CD4-positive, alpha-beta T cell treated with Interleukin-4 for 1 hour (primary cell): ENCODE results near the gene NDST1.
"Not testable (repeated sequence)": the region's sequence is repeated elsewhere in the genome, so short reads cannot be mapped to it uniquely, and the experiment has no call there.

ENCODE experiments used
- DNase-seq, 2 donors: peaks; one replicate each; pipeline ENCODE4 v3.0.0-alpha.2; 2020 to 2022

The NDST1 gene

GRCh38 chr5:150507474-150508276, at the start of gene NDST1:
Gene NDST1, plus strand, starts transcription at chr5:150508131. Its CDS starts 13,124 bp downstream, at chr5:150521255.
- DNase-seq, result no peak

DNA sequence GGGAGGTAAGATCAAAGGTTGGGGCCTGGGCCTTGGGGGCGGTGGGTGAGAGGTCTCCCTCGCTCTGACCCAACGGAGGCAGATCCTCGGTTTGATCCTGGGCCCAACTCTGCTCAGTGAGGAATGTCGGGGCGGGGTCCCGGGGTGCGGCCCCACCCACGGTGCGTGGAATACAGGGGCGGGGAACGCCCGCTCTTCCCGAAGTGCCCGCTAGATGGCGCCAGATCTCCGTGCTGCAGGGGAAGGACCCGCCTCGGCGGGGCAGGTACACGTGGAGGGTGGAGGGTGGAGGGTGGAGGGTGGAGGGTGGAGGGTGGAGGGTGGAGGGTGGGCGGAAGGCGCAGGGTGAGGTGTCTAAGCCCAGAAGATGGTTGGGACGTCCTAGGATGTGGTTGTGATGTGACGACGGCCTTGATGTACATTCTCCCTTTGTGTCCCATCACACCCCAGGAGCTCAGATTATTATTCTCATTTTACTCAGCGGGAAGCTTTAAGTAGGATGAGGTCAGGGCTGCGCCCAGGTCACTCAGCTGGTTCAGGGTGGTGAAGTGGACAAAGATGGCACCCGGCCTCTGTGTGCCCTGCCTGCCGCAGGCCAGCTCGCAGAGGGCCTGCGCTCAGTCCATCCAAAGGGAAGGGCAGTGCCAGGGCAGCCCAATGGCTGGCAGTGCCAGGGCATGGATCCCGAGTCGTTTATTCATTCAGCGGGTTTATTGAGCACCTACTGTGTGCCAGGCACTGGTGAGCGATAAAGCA, 49.0 kb upstream of the NDST1 start:
- DNase-seq, result peak; percentile 85 to 87

GRCh38 chr5:150460781-150461180, 47.1 kb upstream of the NDST1 start:
- no peak for DNase-seq

GRCh38 chr5:150461231-150461630, 46.7 kb upstream of the NDST1 start:
- peak in 1 of 2 donors; percentile 58 for DNase-seq

DNA sequence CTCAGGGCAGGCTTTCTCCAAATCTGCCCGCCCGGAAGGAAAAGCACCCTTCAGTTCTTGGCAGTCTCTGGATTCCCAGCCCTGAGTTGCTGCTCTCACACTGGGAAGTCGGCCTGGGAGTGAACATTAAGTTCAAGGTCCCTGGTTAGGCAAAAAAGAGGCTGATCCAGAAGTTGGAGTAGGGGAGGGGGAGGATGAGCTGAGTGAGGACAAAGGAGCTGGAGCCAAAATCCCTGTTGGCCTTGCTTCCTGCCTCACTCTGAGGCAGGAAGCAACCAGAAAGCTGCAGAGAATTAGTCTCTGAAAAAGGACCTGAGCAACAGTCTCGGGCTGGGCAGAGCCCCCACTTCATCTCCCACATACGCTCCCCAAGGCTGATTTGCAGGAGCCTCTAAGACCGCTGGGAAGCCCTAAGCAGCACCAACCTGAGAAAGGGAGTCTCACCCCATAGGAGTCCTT, 43.3 kb upstream of the NDST1 start:
- DNase-seq, result no peak

GRCh38 chr5:150465927-150466326, 42.0 kb upstream of the NDST1 start:
- no peak for DNase-seq

GRCh38 chr5:150468206-150468605, 39.7 kb upstream of the NDST1 start:
- DNase-seq, result no peak

- no peak for DNase-seq
Measured at GRCh38 chr5:150469718-150470469, 38.0 kb upstream of the NDST1 start.

DNA sequence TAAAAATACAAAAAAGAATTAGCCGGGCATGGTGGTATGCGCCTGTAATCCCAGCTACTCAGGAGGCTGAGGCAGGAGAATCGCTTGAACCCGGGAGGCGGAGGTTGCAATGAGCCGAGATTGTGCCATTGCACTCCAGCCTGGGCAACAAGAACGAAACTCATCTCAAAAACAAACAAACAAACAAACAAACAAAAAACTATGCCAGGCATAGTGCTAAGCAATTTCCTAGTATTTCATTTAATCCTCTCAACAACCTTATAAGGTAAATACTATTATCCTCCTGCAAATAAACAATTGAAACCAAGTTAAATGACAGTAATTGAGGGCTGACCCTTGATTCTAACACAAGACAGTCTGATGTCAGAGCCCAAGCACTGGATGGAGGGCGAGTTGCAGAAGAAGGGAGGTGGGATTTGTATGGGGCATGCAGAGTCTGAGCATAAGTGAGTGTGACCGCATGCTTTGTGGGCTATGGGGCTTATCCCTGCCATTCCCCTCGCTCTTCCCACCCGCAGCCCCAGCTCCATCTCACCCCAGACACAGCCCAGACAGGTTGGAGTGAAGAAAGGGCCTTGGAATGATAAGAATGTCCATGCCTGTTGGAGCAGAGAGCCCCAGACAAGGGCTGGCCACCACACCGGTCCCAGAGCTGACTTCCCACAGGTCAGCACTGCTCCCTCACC, 34.1 kb upstream of the NDST1 start:
- no peak for DNase-seq

GRCh38 chr5:150476568-150476967, 31.4 kb upstream of the NDST1 start:
- not testable (repeated sequence) for DNase-seq

DNA sequence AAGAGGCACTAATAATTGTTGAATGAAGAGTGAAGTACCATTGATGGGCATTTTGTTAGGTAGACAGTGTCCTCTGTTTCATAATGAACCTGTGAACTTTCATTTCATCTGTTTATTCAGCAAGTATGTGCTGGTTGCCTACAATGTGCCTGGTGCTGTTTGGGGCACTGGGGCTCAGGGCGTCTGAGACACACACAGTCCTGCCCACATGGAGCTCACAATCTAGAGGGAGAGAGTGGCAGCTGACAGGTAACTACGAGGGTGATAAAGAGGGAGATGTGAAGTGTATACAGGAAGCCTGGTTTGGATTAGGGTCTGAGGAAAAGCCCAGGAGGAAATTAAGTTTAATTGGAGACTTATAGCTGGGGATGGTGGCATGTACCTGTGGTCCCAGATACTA, 28.5 kb upstream of the NDST1 start:
- DNase-seq, result no peak

DNA sequence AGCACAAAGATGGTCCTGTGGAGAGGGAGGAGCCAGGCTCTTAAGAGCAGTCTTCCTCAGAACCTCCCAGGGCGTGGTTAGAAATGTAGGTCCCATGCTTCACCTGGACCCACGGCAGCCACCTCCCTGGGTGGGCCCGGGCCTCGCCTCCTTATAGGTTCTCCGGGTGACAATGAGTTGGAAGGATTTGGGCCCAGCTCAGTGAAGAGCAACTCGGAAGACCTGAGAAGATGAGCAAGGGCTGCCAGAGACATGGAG, 26.3 kb upstream of the NDST1 start:
- DNase-seq, result no peak

DNA sequence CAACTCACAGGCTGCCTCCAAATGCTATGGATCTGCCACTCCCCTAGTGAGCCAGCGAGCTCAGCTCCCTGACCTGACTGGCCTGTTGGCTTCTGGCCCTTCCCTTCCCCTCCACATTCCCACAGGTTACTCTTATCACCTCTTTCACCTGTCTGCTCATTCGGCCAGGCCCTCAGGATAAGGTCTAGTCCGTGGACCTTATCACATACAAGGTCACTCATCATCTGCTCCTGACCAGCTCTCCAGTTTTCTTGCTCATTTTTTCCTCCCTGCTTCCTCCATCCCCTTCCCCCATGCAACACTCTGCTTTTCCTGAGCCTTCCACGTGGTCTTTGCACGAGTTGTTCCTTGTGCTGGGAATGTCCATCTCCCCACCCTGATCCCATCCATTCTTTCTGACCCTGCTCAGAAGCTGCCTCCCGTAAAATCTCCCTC, 25.9 kb upstream of the NDST1 start:
- no peak for DNase-seq

GRCh38 chr5:150484964-150485692, 22.8 kb upstream of the NDST1 start:
- DNase-seq, result no peak

DNA sequence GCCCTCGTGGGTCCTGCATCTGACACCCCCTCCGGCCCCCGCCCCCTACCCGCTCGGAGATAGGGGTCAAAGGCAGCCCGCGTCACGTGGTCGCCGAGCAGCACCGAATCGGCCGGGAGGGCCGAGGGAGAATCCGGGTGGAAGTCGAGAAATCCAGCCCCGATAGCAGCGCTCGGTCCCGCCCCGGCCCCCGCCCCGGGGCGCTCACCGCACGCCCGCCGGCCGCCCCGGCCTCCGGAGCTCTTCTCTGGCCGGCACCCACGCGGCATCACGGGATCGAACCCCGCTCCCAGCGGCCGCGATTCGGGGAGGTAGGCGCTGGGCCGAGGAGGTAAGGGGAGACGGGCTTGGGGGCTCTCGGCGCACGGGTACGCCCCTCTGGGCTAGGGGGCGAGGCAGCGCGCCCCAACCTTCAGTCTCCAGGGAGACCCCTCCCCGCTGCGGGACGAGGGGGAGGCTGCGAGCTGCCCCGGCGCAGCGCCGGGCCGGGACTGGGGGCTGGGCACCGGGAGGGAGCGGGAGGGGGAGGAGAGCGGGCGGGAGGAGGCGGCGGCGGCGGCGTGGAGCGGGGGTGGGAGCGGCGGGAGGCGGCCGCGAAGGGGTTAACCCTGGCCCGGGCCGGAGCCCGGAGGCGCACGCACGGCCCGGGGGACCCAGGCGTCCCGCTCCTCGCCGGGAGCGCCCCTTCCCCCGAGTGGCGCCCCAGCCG, 22.1 kb upstream of the NDST1 start:
- DNase-seq, result no peak

- peak; percentile 23 to 49 for DNase-seq
Measured at GRCh38 chr5:150486402-150487198, 21.3 kb upstream of the NDST1 start.

DNA sequence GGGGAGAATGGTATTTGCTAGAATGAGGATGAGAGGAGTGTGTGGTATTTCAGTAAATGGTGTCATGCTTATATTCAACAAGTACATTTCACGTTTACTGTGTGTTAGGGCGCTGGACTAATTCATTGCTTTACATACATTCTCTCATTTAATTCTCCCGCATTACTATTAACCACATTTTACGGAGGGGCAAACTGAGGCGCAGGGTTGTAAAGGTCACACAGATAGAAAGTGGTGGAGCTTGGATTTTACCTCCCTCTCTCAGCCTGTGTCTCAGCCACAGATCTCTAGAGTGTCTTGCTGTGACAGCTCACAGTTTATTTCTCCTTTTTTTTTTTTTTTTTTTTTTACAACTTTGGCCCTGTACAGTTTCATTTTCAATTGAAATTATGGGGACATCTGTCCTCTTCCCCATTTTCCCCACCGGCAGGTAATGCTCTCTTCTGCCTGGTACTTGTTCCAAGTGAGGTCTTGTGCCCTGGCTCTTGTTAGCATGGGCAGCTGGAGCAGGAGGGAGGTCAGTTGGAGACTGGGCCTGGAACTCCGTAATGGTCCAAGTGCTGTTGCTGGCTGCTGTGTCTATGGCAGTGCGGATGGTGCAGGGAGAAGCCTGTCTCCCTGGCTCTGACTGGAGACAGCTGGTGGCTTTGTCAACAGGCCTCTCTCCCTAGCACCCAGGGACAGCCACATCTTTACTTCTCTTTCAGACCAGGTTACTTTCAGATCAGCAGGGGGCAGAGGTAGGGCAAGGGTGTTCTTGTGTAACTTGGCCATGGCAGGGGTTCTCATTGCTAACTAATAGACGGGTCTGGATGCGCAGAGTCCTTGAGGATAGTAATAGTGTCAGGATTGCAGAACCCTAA, 20.5 kb upstream of the NDST1 start:
- DNase-seq, result peak in 1 of 2 donors; percentile 18

- DNase-seq, result peak in 1 of 2 donors; percentile 34
Measured at GRCh38 chr5:150488519-150489359, 19.2 kb upstream of the NDST1 start.
